ENCODE data around the gene PNO1.

GRCh38 chr2:68158134-68158447 is 403 bp downstream of the PNO1 start:
- TF ChIP-seq SMARCA5 (IDR thresholded peaks at IDR 0.05) = no peak
- TF ChIP-seq BRCA1 (IDR thresholded peaks at IDR 0.05; ENCODE audit: low read depth, low read length) = no peak
- TF ChIP-seq CTCF (IDR thresholded peaks at IDR 0.05 in 2 of 3, conservative IDR thresholded peaks at IDR 0.05 in 1 of 3; ENCODE audit: control insufficient read depth in 2 of 3, extremely low read depth in 1 of 3, insufficient read depth in 1 of 3, low read depth in 3 of 3, low read length in 3 of 3) = no peak
- TF ChIP-seq FOXK2 (IDR thresholded peaks at IDR 0.05) = no peak
- no peak for TF ChIP-seq EZH2 (IDR thresholded peaks at IDR 0.05; ENCODE audit: borderline replicate concordance, control insufficient read depth, low read depth, low read length)
- TF ChIP-seq POLR2AphosphoS2 (IDR thresholded peaks at IDR 0.05; ENCODE audit: low read depth, low read length) = no peak
- no peak for TF ChIP-seq KDM1A (IDR thresholded peaks at IDR 0.05; ENCODE audit: borderline replicate concordance)
- TF ChIP-seq, protein P1, sequence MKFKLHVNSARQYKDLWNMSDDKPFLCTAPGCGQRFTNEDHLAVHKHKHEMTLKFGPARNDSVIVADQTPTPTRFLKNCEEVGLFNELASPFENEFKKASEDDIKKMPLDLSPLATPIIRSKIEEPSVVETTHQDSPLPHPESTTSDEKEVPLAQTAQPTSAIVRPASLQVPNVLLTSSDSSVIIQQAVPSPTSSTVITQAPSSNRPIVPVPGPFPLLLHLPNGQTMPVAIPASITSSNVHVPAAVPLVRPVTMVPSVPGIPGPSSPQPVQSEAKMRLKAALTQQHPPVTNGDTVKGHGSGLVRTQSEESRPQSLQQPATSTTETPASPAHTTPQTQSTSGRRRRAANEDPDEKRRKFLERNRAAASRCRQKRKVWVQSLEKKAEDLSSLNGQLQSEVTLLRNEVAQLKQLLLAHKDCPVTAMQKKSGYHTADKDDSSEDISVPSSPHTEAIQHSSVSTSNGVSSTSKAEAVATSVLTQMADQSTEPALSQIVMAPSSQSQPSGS (IDR thresholded peaks at IDR 0.05; ENCODE audit: low read length) = no peak
- no peak for TF ChIP-seq TCF12 (IDR thresholded peaks at IDR 0.05; ENCODE audit: low read depth, low read length)
- TF ChIP-seq YBX1 (IDR thresholded peaks at IDR 0.05) = no peak
- no peak for TF ChIP-seq ZNF274 (IDR thresholded peaks at IDR 0.05; ENCODE audit: insufficient read depth, insufficient read length)

Measured in GM12878 (cell line).